Measurements from ENCODE around the gene ARRDC2.

The ARRDC2 gene

DNA sequence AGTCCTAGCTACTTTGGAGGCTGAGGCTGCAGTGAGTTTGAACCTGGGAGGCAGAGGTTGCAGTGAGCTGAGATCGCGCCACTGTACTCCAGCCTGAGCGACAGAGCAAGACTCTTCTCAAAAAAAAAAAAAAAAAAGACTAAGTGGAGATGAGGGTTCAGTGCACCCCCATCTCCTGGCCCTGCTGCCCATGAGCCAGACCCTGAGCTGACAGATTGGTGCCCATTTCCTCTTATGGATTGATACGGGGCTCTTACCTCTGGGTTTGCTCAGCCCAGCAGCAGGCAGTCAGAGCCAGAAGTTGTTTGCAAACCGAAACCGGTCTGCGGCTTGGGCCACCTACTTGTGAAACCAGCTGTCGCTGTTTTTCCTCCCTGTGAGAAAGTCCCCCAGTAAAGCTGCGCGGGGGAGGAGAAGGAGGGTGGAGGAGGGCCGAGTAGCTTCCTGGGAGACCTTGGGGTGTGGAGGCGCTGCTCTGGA, 36.9 kb downstream of the ARRDC2 start:
- FAIRE-seq (no peak), DNase-seq (ENCODE audit: insufficient read length, low spot score) (peak; percentile 57)
- TF ChIP-seq, protein P1, sequence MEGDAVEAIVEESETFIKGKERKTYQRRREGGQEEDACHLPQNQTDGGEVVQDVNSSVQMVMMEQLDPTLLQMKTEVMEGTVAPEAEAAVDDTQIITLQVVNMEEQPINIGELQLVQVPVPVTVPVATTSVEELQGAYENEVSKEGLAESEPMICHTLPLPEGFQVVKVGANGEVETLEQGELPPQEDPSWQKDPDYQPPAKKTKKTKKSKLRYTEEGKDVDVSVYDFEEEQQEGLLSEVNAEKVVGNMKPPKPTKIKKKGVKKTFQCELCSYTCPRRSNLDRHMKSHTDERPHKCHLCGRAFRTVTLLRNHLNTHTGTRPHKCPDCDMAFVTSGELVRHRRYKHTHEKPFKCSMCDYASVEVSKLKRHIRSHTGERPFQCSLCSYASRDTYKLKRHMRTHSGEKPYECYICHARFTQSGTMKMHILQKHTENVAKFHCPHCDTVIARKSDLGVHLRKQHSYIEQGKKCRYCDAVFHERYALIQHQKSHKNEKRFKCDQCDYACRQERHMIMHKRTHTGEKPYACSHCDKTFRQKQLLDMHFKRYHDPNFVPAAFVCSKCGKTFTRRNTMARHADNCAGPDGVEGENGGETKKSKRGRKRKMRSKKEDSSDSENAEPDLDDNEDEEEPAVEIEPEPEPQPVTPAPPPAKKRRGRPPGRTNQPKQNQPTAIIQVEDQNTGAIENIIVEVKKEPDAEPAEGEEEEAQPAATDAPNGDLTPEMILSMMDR (IDR thresholded peaks at IDR 0.05; ENCODE audit: insufficient read depth, missing control alignments), result no peak

DNA sequence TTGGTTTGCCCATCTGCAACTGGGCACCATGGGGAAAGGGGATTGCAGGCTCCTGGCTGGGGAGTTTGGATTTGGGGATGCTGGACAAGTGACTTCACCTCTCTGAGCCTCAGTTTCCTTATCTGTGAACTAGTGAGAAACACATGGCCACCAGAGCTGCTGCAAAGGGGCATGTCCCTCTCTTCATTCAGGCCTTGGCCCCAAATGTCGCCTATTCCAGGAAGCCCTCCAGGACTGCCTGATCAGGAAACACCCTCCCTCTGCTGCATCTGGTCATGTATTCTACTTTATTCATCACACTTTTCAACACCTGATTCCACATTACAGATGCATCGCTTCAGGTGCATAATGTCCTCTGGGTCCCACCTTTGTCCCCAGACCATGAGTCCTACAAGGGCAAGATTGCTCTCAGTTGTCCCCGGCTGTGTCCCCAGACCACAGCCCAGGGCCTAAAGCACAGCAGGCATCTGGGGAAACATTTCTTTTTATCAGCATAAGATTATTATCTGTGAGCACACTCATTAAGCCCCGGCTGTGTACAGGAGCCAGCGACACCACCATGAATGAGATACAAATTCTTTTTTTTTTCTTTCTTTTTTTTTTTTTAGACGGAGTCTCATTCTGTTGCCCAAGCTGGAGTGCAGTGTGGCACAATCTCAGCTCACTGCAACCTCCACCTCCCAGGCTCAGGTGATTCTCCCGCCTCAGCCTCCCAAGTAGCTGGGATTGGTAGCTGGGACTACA, 37.5 kb downstream of the ARRDC2 start:
- FAIRE-seq (no peak), DNase-seq (ENCODE audit: insufficient read length, low spot score) (no peak)
- TF ChIP-seq, protein P1 (IDR thresholded peaks at IDR 0.05; ENCODE audit: insufficient read depth, missing control alignments), result no peak

DNA sequence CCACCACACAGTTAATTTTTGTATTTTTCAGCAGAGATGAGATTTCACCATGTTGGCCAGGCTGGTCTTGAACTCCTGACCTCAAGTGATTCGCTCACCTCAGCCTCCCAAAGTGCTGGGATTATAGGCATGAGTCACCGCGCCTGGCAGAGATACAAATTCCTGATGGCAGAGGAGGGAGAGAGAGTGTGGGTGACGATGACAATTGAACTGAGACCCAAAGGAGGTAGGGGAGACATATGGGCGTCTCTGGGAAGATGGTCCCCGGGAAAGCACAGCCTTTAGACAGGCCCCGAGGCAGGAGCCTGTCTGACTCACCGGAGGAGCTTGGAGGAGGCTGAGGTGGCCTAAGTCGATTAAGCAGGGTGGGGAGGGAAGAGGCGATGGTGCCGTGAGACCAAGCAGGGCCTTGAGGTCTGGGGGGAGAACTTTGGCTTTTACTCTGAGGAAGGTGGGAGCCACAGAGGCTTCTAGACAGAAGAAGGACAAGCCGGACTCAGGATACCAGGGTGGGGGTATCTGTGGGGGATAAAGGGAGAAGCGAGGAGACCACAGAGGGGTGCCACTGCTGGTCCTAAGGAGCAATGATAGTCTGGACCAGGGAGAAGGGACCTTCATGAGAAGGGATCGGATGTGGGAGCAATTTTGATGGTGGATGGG, 38.2 kb downstream of the ARRDC2 start:
- TF ChIP-seq, protein P1 (IDR thresholded peaks at IDR 0.05; ENCODE audit: insufficient read depth, missing control alignments), result no peak
- DNase-seq (ENCODE audit: insufficient read length, low spot score), result no peak
- no peak for FAIRE-seq

DNA sequence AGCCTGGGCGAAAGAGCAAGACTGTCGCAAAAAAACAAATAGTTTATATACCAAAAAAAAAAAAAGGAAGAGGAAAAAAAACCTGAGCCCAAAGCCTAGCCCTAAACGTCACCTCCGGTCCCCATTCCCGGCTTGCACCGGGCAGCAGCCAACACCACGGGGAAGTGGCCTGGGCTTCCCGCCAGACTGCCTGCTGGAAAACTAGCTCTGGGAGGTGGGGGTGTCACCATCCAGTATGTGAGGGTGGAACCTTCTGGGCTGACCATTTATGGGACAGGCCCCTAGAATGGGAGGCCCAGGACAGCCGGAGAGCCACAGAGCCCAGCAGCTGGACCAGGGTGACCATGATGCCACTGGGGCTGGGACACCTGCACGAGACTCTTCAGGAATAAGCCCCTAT, 41.4 kb downstream of the ARRDC2 start:
- TF ChIP-seq, protein P1 (IDR thresholded peaks at IDR 0.05; ENCODE audit: insufficient read depth, missing control alignments), result no peak
- DNase-seq (ENCODE audit: insufficient read length, low spot score) (no peak), FAIRE-seq (no peak)

DNA sequence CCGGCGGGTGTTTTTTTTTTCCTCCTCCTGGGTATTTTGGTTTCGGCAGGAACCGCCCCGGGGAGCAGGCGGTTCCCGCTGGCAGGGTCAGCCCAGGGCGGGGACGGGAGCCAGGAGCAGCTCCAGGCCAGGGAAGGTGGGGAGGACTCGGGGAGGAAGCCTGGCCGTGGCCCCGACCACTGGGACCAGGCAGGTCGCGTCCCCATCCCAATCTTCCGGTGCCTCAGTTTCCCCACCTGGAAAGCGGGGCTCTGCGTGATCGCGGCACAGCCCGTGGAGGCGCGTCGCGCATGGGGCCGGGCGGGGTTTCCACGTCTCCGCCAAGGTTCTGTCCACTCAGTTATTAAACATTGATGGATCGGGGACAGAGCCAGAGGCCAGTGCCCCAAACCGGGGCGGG, 43.9 kb downstream of the ARRDC2 start:
- TF ChIP-seq, protein P1 (IDR thresholded peaks at IDR 0.05; ENCODE audit: insufficient read depth, missing control alignments), result no peak
- FAIRE-seq (no peak), DNase-seq (ENCODE audit: insufficient read length, low spot score) (no peak)

DNA sequence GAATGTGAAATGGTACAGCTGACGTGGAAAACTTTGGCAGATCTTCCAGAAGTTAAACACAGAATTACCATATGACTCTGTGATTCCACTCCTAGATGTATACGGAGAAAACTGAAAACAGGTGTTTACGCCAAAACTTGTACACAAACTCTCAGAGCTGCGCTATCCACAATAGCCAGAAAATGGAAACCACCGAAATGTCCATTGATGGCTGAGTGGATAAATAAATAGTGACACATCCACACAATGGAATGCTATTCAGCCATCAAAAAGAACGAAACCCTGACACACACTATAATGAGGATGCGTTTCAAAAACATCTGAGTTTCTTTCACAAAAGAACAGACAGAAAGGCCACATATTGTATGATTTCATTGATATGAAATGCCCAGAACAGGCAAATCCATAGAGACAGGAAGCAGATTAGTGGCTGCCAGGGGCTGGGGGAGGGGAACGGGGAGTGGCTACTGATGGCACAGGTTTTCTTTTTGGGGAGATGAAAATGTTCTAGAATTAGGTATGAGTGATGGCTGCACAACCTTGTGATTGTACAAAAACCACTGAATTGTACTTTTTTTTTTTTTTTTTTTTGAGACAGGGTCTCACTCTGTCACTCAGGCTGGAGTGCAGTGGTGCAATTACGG, 45.7 kb downstream of the ARRDC2 start:
- TF ChIP-seq, protein P1 (IDR thresholded peaks at IDR 0.05; ENCODE audit: insufficient read depth, missing control alignments), result no peak
- FAIRE-seq (no peak), DNase-seq (ENCODE audit: insufficient read length, low spot score) (no peak)

Data from D721Med (cell line).